Upper lobe of left lung (tissue), 4 donors: ENCODE data around the gene ERFL.

Experiments used
- POLR2A ChIP-seq, 4 donors: fragments of 450-650 bp; IDR thresholded peaks; one replicate each; pipeline ENCODE4 v1.5.1; 2016 to 2017; ENCODE audit warnings: antibody characterized with exemption in 4 of 4, mild to moderate bottlenecking in 2 of 4
- POLR2AphosphoS5 ChIP-seq, 2 donors: sonication (generic); formaldehyde crosslinking; IDR thresholded peaks; one replicate each; pipeline ENCODE4 v1.5.1; 2017; ENCODE audit warnings: antibody characterized with exemption in 2 of 2
- TF ChIP-seq, protein P1 (sequence below), 6 experiments: fragments of 450-650 bp in 4 of 6; fragments of 200-600 bp in 2 of 6; sonication (generic) in 2 of 6; IDR thresholded peaks; one replicate each; pipeline ENCODE4 v1.5.1; 2016 to 2019; ENCODE audit warnings: antibody characterized with exemption in 6 of 6

DNA sequence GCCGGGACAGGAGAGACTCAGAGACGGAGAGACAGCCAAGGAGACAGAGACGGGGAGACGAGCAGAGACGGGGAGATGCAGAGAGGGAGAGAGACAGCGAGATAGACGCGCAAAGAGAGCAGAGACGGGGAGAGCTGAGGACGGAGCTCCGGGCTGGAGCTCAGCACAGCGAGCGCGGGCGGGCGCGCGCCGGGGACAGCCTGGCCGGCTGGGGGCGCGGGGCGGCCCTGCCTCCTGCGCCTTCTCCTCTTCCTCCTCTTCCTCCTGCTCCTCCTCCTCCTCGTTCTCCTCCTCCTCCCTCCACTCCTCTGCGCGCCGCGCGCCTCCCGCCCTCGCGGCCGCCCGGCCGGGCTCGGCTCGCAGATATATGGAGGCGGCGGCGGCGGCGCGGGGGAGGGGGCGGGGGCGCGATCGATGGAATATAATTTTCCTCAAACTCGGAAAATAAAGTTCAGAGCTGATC is at the start of gene ERFL:
- TF ChIP-seq POLR2AphosphoS5 (IDR thresholded peaks at IDR 0.05) (no peak), POLR2A (IDR thresholded peaks at IDR 0.05) (no peak)
- TF ChIP-seq, protein P1, sequence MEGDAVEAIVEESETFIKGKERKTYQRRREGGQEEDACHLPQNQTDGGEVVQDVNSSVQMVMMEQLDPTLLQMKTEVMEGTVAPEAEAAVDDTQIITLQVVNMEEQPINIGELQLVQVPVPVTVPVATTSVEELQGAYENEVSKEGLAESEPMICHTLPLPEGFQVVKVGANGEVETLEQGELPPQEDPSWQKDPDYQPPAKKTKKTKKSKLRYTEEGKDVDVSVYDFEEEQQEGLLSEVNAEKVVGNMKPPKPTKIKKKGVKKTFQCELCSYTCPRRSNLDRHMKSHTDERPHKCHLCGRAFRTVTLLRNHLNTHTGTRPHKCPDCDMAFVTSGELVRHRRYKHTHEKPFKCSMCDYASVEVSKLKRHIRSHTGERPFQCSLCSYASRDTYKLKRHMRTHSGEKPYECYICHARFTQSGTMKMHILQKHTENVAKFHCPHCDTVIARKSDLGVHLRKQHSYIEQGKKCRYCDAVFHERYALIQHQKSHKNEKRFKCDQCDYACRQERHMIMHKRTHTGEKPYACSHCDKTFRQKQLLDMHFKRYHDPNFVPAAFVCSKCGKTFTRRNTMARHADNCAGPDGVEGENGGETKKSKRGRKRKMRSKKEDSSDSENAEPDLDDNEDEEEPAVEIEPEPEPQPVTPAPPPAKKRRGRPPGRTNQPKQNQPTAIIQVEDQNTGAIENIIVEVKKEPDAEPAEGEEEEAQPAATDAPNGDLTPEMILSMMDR (IDR thresholded peaks at IDR 0.05): no peak
